ENCODE results near the gene NPEPL1. TPM values are rescaled to one million over a fixed set of nuclear protein-coding genes. Genes with fewer than 3 reads are reported as not detected.

Gene NPEPL1
- total RNA-seq, 1 donor from 2014 or later: 33.6 TPM

GRCh38 chr20:58693226-58694006, 816 bp downstream of the NPEPL1 start:
- H3K4me1 ChIP-seq: peaks cover 40% of the 10 kb centered on the region
- TF ChIP-seq, protein P1, sequence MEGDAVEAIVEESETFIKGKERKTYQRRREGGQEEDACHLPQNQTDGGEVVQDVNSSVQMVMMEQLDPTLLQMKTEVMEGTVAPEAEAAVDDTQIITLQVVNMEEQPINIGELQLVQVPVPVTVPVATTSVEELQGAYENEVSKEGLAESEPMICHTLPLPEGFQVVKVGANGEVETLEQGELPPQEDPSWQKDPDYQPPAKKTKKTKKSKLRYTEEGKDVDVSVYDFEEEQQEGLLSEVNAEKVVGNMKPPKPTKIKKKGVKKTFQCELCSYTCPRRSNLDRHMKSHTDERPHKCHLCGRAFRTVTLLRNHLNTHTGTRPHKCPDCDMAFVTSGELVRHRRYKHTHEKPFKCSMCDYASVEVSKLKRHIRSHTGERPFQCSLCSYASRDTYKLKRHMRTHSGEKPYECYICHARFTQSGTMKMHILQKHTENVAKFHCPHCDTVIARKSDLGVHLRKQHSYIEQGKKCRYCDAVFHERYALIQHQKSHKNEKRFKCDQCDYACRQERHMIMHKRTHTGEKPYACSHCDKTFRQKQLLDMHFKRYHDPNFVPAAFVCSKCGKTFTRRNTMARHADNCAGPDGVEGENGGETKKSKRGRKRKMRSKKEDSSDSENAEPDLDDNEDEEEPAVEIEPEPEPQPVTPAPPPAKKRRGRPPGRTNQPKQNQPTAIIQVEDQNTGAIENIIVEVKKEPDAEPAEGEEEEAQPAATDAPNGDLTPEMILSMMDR (IDR thresholded peaks at IDR 0.05; ENCODE audit: borderline replicate concordance): no peak
- intact Hi-C loops (cut with micrococcal nuclease): no loop called here
- H3K9me3 ChIP-seq (replicated peaks): no peaks in the 10 kb centered on the region
- no peaks in the 10 kb centered on the region for H3K27me3 ChIP-seq (ENCODE audit: low read depth)
- peak overlapping the region; percentile 71 for H3K4me3 ChIP-seq
- H3K27ac ChIP-seq (replicated peaks): peak overlapping the region; percentile 94
- peak; percentile 35 for DNase-seq
- H3K36me3 ChIP-seq: peaks cover 27% of the 10 kb centered on the region

DNA sequence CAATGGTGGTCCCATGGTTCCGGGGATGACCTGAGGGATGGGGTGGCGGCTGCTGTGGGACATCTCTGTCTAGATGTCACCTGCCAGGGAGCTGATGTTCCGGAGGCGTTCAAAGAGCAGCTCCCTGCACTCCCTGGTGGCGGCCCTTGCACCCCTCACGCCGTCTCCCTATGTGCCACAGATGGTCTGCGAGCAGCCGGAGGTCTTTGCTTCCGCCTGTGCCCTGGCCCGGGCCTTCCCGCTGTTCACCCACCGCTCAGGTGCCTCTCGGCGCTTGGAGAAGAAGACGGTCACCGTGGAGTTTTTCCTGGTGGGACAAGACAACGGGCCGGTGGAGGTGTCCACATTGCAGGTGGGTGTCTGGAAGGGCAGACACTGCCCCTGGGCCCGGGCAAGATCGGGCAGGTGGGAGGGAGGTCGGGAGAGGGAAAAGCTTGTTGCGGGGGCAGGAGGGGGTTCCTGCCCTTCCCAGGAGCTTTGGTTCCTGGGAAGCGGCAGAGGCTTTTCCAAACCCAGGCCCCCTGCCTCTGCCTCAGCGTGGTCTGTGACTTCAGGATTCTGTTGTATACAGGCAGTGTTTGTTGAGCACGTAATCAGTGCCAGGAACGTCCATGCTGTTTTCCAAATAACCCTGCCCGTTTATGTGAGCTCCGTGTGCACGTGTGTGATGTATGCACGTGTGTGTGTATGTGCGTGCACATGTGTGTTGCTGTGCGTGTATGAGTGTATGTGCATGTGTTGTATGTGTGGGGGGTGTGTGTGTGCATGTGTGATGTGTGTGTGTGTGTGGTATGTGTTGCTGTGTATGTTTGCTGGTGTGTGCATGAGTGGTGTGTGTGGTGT, 1.9 kb downstream of the NPEPL1 start:
- peaks cover 37% of the 10 kb centered on the region for H3K36me3 ChIP-seq
- no peaks in the 10 kb centered on the region for H3K9me3 ChIP-seq (replicated peaks)
- H3K27ac ChIP-seq (replicated peaks): no peak overlapping the region
- no peak overlapping the region for H3K4me3 ChIP-seq
- intact Hi-C loops (cut with micrococcal nuclease): no loop called here
- DNase-seq: peak; percentile 13
- no peaks in the 10 kb centered on the region for H3K27me3 ChIP-seq (ENCODE audit: low read depth)
- TF ChIP-seq, protein P1 (IDR thresholded peaks at IDR 0.05; ENCODE audit: borderline replicate concordance): no peak
- H3K4me1 ChIP-seq: peaks cover 32% of the 10 kb centered on the region

- Histone ChIP-seq H3K4me1 (peaks cover 32% of the 10 kb centered on the region), H3K27ac (replicated peaks) (no peak overlapping the region), H3K27me3 (ENCODE audit: low read depth) (no peaks in the 10 kb centered on the region), H3K36me3 (peaks cover 45% of the 10 kb centered on the region), H3K9me3 (replicated peaks) (no peaks in the 10 kb centered on the region), H3K4me3 (no peak overlapping the region)
- DNase-seq: peak; percentile 9
- TF ChIP-seq, protein P1 (IDR thresholded peaks at IDR 0.05; ENCODE audit: borderline replicate concordance): no peak
- intact Hi-C loops (cut with micrococcal nuclease): no loop called here
These were observed 2.6 kb downstream of the NPEPL1 start for GRCh38 chr20:58695084-58695722.

DNA sequence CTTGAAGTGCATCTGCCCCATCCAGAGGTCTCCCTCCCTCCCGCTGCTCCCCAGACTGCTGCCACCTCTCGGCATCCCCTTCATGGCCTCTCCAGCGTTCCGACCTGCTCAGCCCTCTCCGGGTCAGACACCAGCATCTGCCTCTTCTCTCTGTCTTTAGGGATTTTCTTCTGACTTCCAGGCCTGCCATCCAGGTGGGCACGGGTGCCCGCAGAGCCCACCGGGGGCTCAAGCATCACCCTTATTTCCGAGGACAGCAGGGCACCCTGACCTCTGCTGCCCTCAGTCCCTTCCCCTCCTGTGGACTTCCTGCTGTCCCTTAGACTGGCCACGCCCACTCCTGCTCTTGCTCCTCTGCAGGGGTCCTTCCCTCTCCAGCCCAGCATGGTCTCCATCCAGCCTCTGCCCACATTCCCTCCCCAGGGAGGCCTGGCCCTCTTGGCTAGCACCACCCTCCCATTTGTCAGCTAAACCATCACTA, 3.3 kb downstream of the NPEPL1 start:
- H3K27me3 ChIP-seq (ENCODE audit: low read depth): no peaks in the 10 kb centered on the region
- no peaks in the 10 kb centered on the region for H3K9me3 ChIP-seq (replicated peaks)
- no peak overlapping the region for H3K27ac ChIP-seq (replicated peaks)
- intact Hi-C loops (cut with micrococcal nuclease): no loop called here
- H3K36me3 ChIP-seq: peaks cover 51% of the 10 kb centered on the region
- TF ChIP-seq, protein P1 (IDR thresholded peaks at IDR 0.05; ENCODE audit: borderline replicate concordance): no peak
- H3K4me1 ChIP-seq: peaks cover 29% of the 10 kb centered on the region
- DNase-seq: peak; percentile 11
- H3K4me3 ChIP-seq: no peak overlapping the region

GRCh38 chr20:58696411-58696961, 3.9 kb downstream of the NPEPL1 start:
- intact Hi-C loops (cut with micrococcal nuclease): no loop called here
- Histone ChIP-seq H3K36me3 (peaks cover 53% of the 10 kb centered on the region), H3K9me3 (replicated peaks) (no peaks in the 10 kb centered on the region), H3K4me3 (no peak overlapping the region), H3K4me1 (peaks cover 25% of the 10 kb centered on the region), H3K27ac (replicated peaks) (no peak overlapping the region), H3K27me3 (ENCODE audit: low read depth) (no peaks in the 10 kb centered on the region)
- TF ChIP-seq, protein P1 (IDR thresholded peaks at IDR 0.05; ENCODE audit: borderline replicate concordance): no peak
- peak; percentile 7 for DNase-seq
